ENCODE results near the gene CBX1.

CBX1 gene

GRCh38 chr17:48023400-48024148 lies 77.7 kb downstream of the CBX1 start:
- TF ChIP-seq CTCF (IDR thresholded peaks at IDR 0.05; ENCODE audit: insufficient read depth, low read depth, low read length, missing control alignments): peak; percentile 46

GRCh38 chr17:48022901-48023300 lies 78.4 kb downstream of the CBX1 start:
- TF ChIP-seq CTCF (IDR thresholded peaks at IDR 0.05; ENCODE audit: insufficient read depth, low read depth, low read length, missing control alignments): no peak
- no peak for DNase-seq (ENCODE audit: low read depth)
- H3K4me3 ChIP-seq (ENCODE audit: low read length): no peak overlapping the region

More at GRCh38 chr17:48023400-48024148, 77.7 kb downstream of the CBX1 start:
- DNase-seq (ENCODE audit: low read depth): peak; percentile 83
- peak overlapping the region; percentile 40 for H3K4me3 ChIP-seq (ENCODE audit: low read length)

GRCh38 chr17:48021934-48022333 lies 79.3 kb downstream of the CBX1 start:
- no peak for DNase-seq (ENCODE audit: low read depth)
- TF ChIP-seq CTCF (IDR thresholded peaks at IDR 0.05; ENCODE audit: insufficient read depth, low read depth, low read length, missing control alignments): no peak
- H3K4me3 ChIP-seq (ENCODE audit: low read length): no peak overlapping the region

Measured in epithelial cell of esophagus (primary cell).